DND-41 (cell line): ENCODE data around the gene ZNF174.

Experiments used
- ATAC-seq: fragments of 200-7000 bp; cut with Tn5 transposase; 3 replicates; pipeline ENCODE4 v1.9.1; 2021; ENCODE audit warnings: low read depth; ENCODE audit not compliant: insufficient read depth
- DNase-seq: peaks from one replicate; pipeline ENCODE4 v3.0.0-alpha.2; 2020
- H2AFZ ChIP-seq: 2 replicates; pipeline ENCODE4 v1.6.0; 2012; ENCODE audit warnings: low read depth, low read length
- H3K27ac ChIP-seq: 2 replicates; pipeline ENCODE4 v1.5.1; 2012; ENCODE audit warnings: low read length, inconsistent platforms
- H3K27me3 ChIP-seq: fragments of 200-600 bp; sonication (generic); 2 replicates; pipeline ENCODE4 v1.6.0; 2012; ENCODE audit warnings: low read length, mild to moderate bottlenecking, inconsistent platforms; ENCODE audit not compliant: insufficient read depth, poor library complexity
- H3K36me3 ChIP-seq: 2 replicates; pipeline ENCODE4 v1.5.1; 2012; ENCODE audit warnings: low read length, inconsistent platforms; ENCODE audit not compliant: insufficient read depth
- H3K4me1 ChIP-seq: 2 replicates; pipeline ENCODE4 v1.5.1; 2012; ENCODE audit warnings: mild to moderate bottlenecking, low read length; ENCODE audit not compliant: insufficient read depth
- H3K4me2 ChIP-seq: 2 replicates; pipeline ENCODE4 v1.6.0; 2012; ENCODE audit warnings: mild to moderate bottlenecking, moderate library complexity, low read length, inconsistent platforms; ENCODE audit not compliant: insufficient read depth
- H3K4me3 ChIP-seq, 2 experiments: fragments of 200-600 bp in 1 of 2; shearing (Covaris generic) in 1 of 2; 2 replicates each; pipeline ENCODE4 v1.5.1; 2012 to 2016; ENCODE audit warnings: inconsistent platforms in 2 of 2, low read length in 2 of 2, mild to moderate bottlenecking in 2 of 2, low read depth in 1 of 2, moderate library complexity in 1 of 2
- H3K79me2 ChIP-seq: 2 replicates; pipeline ENCODE4 v1.6.0; 2012; ENCODE audit warnings: low read length, inconsistent platforms; ENCODE audit not compliant: insufficient read depth
- H3K9ac ChIP-seq: 2 replicates; pipeline ENCODE4 v1.6.0; 2012; ENCODE audit warnings: low read depth, mild to moderate bottlenecking, inconsistent platforms, low read length, moderate library complexity
- H3K9me3 ChIP-seq: 2 replicates; pipeline ENCODE4 v1.5.1; 2012; ENCODE audit warnings: low read length, moderate library complexity, mild to moderate bottlenecking, inconsistent platforms; ENCODE audit not compliant: insufficient read depth, severe bottlenecking
- H4K20me1 ChIP-seq: 2 replicates; pipeline ENCODE4 v1.6.0; 2012; ENCODE audit warnings: low read length; ENCODE audit not compliant: insufficient read depth
- EZH2 ChIP-seq: IDR thresholded peaks from 3 replicates; pipeline ENCODE4 v1.6.1; 2012; ENCODE audit warnings: borderline replicate concordance, low read depth, mild to moderate bottlenecking, moderate library complexity, low read length, inconsistent platforms; ENCODE audit not compliant: severe bottlenecking
- TF ChIP-seq, protein P1 (sequence below): IDR thresholded peaks from 2 replicates; pipeline ENCODE4 v1.5.1; 2012; ENCODE audit warnings: borderline replicate concordance, low read length, moderate library complexity, mild to moderate bottlenecking; ENCODE audit not compliant: poor library complexity, severe bottlenecking; ENCODE audit errors: extremely low read depth

ZNF174 gene

DNA sequence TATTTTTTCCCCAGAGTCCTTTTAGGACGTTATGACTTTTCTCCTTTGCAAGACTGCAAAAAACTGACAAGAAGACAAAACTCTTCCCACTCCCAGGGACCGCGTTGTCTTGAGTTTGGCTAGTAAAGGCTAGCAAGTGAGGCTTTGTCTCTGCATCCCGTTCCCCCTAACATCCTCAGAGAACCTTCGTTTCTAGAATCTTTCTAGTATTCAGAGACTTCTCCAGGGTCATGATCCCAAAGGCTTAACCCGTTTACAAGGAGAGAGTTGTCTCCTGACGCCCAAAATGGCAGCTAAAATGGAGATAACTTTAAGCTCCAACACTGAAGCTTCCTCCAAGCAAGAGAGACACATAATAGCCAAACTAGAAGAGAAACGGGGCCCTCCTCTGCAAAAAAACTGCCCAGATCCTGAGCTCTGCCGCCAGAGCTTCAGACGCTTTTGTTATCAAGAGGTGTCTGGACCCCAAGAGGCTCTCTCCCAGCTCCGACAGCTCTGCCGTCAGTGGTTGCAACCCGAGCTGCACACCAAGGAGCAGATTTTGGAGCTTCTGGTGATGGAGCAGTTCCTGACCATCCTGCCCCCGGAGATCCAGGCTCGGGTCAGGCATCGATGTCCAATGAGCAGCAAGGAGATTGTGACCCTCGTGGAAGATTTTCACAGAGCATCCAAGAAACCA, 843 bp downstream of the ZNF174 start:
- H3K4me2 ChIP-seq = peak overlapping the region; percentile 86

DNA sequence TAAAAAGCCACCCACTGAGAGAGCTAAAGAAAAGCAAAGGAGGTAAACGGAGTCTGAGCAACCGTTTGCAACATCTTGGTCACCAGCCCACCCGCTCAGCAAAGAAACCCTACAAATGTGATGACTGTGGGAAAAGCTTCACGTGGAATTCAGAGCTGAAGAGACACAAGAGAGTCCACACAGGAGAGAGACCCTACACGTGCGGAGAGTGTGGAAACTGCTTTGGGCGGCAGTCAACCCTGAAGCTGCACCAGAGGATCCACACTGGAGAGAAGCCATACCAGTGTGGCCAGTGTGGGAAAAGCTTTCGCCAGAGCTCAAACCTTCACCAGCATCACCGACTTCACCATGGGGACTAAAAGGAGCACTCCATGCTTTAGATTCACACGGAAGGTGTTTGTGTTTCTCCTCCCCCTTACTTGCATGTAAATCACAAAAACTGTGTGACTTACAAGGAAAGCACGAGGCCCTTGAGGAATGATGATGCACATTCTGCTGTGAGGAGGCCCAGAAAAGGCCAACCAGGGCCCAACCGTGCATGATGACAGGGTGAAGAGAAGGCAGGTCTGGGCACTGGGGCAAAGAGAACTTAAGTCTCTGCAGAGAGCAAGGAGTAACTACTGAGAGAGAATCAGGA, 7.7 kb downstream of the ZNF174 start:
- Histone ChIP-seq H3K79me2 (peaks cover 10% of the 10 kb centered on the region; the same call in 1 of the 2 replicates), H3K9me3 (peaks cover 49% of the 10 kb centered on the region), H3K4me2 (no peak overlapping the region), H3K27ac (no peak overlapping the region), H3K9ac (no peak overlapping the region), H3K27me3 (no peaks in the 10 kb centered on the region), H3K4me3 (no peak overlapping the region), H3K4me1 (peaks cover 4% of the 10 kb centered on the region), H2AFZ (no peak overlapping the region), H4K20me1 (no peaks in the 10 kb centered on the region), H3K36me3 (peaks cover 56% of the 10 kb centered on the region)
- TF ChIP-seq, protein P1, sequence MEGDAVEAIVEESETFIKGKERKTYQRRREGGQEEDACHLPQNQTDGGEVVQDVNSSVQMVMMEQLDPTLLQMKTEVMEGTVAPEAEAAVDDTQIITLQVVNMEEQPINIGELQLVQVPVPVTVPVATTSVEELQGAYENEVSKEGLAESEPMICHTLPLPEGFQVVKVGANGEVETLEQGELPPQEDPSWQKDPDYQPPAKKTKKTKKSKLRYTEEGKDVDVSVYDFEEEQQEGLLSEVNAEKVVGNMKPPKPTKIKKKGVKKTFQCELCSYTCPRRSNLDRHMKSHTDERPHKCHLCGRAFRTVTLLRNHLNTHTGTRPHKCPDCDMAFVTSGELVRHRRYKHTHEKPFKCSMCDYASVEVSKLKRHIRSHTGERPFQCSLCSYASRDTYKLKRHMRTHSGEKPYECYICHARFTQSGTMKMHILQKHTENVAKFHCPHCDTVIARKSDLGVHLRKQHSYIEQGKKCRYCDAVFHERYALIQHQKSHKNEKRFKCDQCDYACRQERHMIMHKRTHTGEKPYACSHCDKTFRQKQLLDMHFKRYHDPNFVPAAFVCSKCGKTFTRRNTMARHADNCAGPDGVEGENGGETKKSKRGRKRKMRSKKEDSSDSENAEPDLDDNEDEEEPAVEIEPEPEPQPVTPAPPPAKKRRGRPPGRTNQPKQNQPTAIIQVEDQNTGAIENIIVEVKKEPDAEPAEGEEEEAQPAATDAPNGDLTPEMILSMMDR = no peak
- TF ChIP-seq EZH2 = no peak
- DNase-seq (no peak), ATAC-seq (no peak)

More for the DNA sequence above, 843 bp downstream of the ZNF174 start:
- peak overlapping the region; percentile 99 to 100 for H3K4me3 ChIP-seq
- H3K36me3 ChIP-seq = peaks cover 63% of the 10 kb centered on the region
- peaks cover 72% of the 10 kb centered on the region for H3K79me2 ChIP-seq
- H3K27ac ChIP-seq = peak overlapping the region; percentile 79
- H4K20me1 ChIP-seq = peaks cover 5% of the 10 kb centered on the region; the same call in 1 of the 2 replicates
- peak overlapping the region; percentile 93 for H2AFZ ChIP-seq
- peak; percentile 35 for DNase-seq
- H3K4me1 ChIP-seq = peaks cover 52% of the 10 kb centered on the region
- peaks cover 15% of the 10 kb centered on the region for H3K9me3 ChIP-seq
- H3K27me3 ChIP-seq = no peaks in the 10 kb centered on the region
- H3K9ac ChIP-seq = peak overlapping the region; percentile 87
- TF ChIP-seq, protein P1 = no peak
- no peak for TF ChIP-seq EZH2
- ATAC-seq = no peak

DNA sequence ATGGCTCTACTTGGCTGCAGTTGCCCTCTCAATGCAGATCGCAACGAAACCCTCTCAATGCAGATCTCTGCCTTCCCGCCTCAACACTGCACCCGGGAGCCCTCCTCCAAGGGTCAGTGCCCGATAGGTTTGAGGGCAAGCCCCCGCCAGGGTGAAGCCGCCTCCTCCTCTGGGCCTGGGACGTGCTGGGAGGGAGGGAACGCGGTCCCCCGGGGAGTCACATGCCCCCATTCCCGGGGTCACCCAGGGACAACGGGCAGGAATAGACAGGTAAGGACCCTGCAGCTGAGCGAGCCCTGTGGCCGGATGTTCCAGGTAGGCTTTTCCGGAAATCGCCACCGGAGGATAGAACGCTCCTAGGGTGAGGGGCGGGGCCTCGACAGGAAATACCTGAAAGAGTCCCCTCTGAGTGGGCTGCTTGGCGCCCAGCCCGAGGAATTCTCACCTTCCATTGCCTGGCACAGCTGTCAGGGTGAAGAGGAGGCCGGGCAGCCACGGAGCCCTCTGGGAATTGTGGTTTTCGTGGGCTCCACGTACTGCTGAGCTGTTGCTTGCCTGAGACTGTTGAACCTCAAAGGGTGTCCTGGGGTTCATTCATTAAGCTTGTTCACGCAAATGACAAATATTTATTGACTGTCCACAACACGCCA, 12.8 kb downstream of the ZNF174 start:
- ATAC-seq (peak; percentile 50; the same call in 1 of the 3 replicates), DNase-seq (peak; percentile 46)
- no peak overlapping the region for H3K4me2 ChIP-seq
- TF ChIP-seq, protein P1 = no peak
- TF ChIP-seq EZH2 = no peak
- H3K4me3 ChIP-seq = no peak overlapping the region
- no peaks in the 10 kb centered on the region for H4K20me1 ChIP-seq
- H3K36me3 ChIP-seq = peaks cover 4% of the 10 kb centered on the region
- no peak overlapping the region for H2AFZ ChIP-seq
- H3K4me1 ChIP-seq = no peaks in the 10 kb centered on the region
- H3K27me3 ChIP-seq = no peaks in the 10 kb centered on the region
- no peak overlapping the region for H3K27ac ChIP-seq
- no peaks in the 10 kb centered on the region for H3K79me2 ChIP-seq
- no peak overlapping the region for H3K9ac ChIP-seq
- H3K9me3 ChIP-seq = peaks cover 18% of the 10 kb centered on the region
